WERI-Rb-1 (cell line): ENCODE data around the gene SMARCD3.

Experiments
- DNase-seq: peaks from one replicate; pipeline ENCODE4 v3.0.0-alpha.2; 2020
- H3K27ac ChIP-seq: fragments of 250-450 bp; sonication (Bioruptor Pico); 2 replicates; pipeline ENCODE4 v1.5.1; 2020; ENCODE audit warnings: mild to moderate bottlenecking, moderate library complexity
- H3K27me3 ChIP-seq: fragments of 250-450 bp; sonication (Bioruptor Pico); 2 replicates; pipeline ENCODE4 v1.5.1; 2021; ENCODE audit warnings: mild to moderate bottlenecking, low read depth, moderate library complexity; ENCODE audit not compliant: insufficient read depth, severe bottlenecking
- H3K36me3 ChIP-seq: fragments of 250-450 bp; sonication (Bioruptor Pico); 2 replicates; pipeline ENCODE4 v1.5.1; 2020; ENCODE audit warnings: mild to moderate bottlenecking, moderate library complexity
- H3K4me3 ChIP-seq: 2 replicates; pipeline ENCODE4 v1.5.1; 2011; ENCODE audit warnings: low read depth, mild to moderate bottlenecking, control low read depth, low read length
- H3K9me3 ChIP-seq: fragments of 250-450 bp; sonication (Bioruptor Pico); 2 replicates; pipeline ENCODE4 v1.5.1; 2021; ENCODE audit warnings: mild to moderate bottlenecking, moderate library complexity; ENCODE audit not compliant: severe bottlenecking
- TF ChIP-seq, protein P1 (sequence below): IDR thresholded peaks from 2 replicates; pipeline ENCODE4 v1.5.1; 2011; ENCODE audit warnings: low read depth, mild to moderate bottlenecking, control low read depth, inconsistent platforms, low read length

The SMARCD3 gene

DNA sequence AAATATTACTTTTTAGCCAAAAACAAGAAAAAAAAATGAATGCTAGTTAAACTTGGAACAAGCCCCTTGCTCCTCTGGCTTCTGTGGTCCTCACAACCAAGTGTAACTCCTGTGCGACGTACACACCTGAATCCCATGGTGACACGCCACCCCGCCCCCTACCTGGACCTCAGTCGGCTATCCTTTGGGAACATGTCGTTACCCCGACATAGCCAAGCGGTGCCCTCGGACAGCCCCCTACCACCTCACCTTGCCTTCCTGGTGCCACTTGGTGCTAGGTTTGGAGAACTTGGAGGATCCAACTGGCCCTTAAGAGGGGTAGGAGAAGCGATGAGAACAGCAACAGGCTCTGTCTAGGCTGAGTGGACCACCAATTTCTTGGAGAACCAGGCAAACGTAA lies 12.0 kb upstream of the SMARCD3 start:
- no peaks in the 10 kb centered on the region for H3K27me3 ChIP-seq
- DNase-seq = no peak
- no peak overlapping the region for H3K4me3 ChIP-seq
- TF ChIP-seq, protein P1, sequence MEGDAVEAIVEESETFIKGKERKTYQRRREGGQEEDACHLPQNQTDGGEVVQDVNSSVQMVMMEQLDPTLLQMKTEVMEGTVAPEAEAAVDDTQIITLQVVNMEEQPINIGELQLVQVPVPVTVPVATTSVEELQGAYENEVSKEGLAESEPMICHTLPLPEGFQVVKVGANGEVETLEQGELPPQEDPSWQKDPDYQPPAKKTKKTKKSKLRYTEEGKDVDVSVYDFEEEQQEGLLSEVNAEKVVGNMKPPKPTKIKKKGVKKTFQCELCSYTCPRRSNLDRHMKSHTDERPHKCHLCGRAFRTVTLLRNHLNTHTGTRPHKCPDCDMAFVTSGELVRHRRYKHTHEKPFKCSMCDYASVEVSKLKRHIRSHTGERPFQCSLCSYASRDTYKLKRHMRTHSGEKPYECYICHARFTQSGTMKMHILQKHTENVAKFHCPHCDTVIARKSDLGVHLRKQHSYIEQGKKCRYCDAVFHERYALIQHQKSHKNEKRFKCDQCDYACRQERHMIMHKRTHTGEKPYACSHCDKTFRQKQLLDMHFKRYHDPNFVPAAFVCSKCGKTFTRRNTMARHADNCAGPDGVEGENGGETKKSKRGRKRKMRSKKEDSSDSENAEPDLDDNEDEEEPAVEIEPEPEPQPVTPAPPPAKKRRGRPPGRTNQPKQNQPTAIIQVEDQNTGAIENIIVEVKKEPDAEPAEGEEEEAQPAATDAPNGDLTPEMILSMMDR = no peak
- H3K9me3 ChIP-seq = no peaks in the 10 kb centered on the region
- H3K36me3 ChIP-seq = no peaks in the 10 kb centered on the region
- no peak overlapping the region for H3K27ac ChIP-seq

DNA sequence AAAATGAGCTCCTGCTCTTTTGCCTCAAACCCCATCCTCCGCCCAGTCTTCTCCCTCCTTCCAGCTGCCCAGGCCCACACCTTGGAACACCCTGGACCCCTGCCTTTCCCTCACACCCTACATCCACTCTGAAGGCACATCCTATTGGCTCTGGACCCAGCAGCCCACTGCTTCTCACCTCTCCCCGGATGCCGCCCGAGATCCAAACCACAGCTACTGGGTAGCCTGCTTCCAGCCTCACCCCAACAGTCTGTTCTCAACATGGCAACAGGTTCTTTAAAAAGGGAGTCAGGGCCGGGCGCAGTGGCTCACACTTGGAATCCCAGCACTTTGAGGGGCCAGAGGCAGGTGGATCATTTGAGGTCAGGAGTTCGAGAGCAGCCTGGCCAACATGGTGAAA lies 9.5 kb upstream of the SMARCD3 start:
- H3K9me3 ChIP-seq = no peaks in the 10 kb centered on the region
- H3K27ac ChIP-seq = no peak overlapping the region
- H3K4me3 ChIP-seq = no peak overlapping the region
- TF ChIP-seq, protein P1 = no peak
- no peak for DNase-seq
- H3K36me3 ChIP-seq = no peaks in the 10 kb centered on the region
- H3K27me3 ChIP-seq = no peaks in the 10 kb centered on the region

DNA sequence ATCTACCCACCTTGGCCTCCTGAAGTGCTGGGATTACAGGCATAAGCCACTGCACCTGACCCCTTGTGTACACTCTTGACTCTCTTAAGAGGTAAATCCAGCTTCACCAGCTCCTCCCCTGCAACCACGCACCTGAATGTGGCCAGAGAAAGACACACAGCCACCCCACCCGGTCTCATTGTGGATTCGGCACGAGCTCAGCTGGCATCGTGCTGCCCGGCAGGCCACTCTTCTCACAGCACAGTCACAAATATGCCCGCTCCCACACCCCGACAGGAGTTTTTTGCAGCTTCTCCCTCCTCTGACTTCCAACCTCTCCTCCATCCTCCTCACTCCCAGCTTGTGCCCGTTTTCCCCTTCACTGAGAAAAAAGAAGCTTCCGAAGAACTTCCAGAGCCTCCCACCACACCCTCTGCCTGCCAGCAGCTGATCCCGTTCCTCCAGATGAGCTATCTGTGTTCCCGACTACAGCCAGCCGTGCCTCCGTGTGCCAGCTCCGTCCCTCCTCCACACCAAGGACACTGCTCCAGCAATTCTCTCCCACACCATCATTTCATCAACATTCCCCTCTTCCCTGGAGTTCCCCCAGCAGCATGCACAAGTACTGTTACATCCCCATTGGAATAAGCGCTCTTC lies 8.0 kb upstream of the SMARCD3 start:
- TF ChIP-seq, protein P1 = no peak
- no peaks in the 10 kb centered on the region for H3K36me3 ChIP-seq
- H3K27me3 ChIP-seq = no peaks in the 10 kb centered on the region
- H3K9me3 ChIP-seq = no peaks in the 10 kb centered on the region
- DNase-seq = no peak
- no peak overlapping the region for H3K27ac ChIP-seq
- no peak overlapping the region for H3K4me3 ChIP-seq

DNA sequence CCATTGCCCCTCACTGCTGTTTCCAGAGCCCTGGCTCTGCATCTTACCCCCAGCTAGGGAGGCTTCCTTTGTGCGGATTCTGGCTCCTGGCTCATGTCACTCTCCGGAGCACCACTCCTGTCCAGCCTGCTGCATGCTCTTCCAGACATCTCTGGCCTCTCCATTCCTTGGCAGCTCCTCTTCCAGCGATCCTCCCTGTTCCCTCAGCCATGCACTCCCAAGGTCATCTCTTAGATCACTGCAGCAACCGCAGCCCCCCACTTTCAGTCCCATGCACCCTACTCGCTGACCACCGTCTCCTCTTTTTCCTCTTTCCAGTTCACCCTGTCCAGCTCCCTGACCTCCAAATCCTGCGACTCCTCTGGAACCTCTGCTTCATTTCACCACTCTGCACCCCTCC lies 6.9 kb upstream of the SMARCD3 start:
- H3K9me3 ChIP-seq = no peaks in the 10 kb centered on the region
- H3K36me3 ChIP-seq = no peaks in the 10 kb centered on the region
- H3K27me3 ChIP-seq = no peaks in the 10 kb centered on the region

DNA sequence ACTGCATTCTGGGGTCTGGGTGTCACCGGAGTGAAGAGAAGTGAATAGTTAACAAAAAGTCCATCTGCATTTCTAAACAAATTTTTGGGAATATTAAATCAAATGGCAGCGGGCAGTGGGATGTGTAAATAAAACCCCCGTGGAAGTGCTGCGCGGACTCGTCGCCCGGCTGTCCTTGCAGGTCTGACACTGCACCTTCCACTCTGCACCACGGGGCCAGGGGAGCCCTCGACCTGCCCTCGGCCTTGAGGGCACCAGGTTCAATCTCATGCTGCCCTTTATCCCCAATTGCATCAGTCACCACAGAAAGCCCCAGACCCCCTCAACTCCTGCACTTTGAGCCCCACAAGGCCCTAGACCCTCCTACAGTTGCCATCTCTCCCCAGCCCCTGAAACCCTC lies 6.4 kb upstream of the SMARCD3 start:
- H3K27me3 ChIP-seq = no peaks in the 10 kb centered on the region

More for the DNA sequence above, 6.9 kb upstream of the SMARCD3 start:
- TF ChIP-seq, protein P1 = no peak
- Histone ChIP-seq H3K4me3 (no peak overlapping the region), H3K27ac (no peak overlapping the region)
- DNase-seq = no peak

DNA sequence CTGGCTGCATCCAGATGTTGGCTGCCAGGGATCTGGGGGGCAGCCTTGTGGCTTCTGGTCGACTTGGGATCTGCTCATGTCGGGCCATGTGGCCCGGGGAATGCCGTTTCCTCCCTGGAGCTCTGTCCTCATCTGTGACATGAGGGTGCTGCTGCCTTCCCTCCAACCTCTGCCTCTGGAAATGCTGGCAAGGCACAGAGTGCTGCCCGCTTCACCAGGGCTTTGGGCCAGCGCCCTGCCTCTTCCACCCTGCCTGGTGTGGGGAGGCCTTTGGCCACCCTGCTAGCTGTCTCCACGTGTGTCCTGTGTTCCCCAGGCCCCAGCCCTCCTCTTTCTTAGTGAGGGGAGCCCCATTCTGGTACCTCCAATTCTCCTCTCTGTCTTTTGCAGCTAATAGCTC lies 5.8 kb upstream of the SMARCD3 start:
- Histone ChIP-seq H3K36me3 (no peaks in the 10 kb centered on the region), H3K9me3 (no peaks in the 10 kb centered on the region), H3K27me3 (no peaks in the 10 kb centered on the region), H3K27ac (no peak overlapping the region), H3K4me3 (no peak overlapping the region)
- no peak for DNase-seq
- TF ChIP-seq, protein P1 = no peak

More for the DNA sequence above, 6.4 kb upstream of the SMARCD3 start:
- Histone ChIP-seq H3K9me3 (no peaks in the 10 kb centered on the region), H3K4me3 (no peak overlapping the region), H3K36me3 (no peaks in the 10 kb centered on the region), H3K27ac (no peak overlapping the region)
- no peak for DNase-seq
- TF ChIP-seq, protein P1 = no peak
